Natural killer cell (primary cell): ENCODE results near the gene FAM171A1. TPM values are rescaled to one million over a fixed set of nuclear protein-coding genes. Genes with fewer than 3 reads are reported as not detected.

ENCODE experiments used
- ATAC-seq, 3 donors: fragments of 150-1000 bp in 2 of 3; fragments of 200-7000 bp in 1 of 3; cut with Tn5 transposase; 1 replicate in 1 of 3; 2 replicates in 2 of 3; pipeline ENCODE4 v1.10.0; 2021; ENCODE audit warnings: mild to moderate bottlenecking in 2 of 3, moderate library complexity in 2 of 3
- DNase-seq, 2 donors: peaks; one replicate each; pipeline versions ENCODE4 v3.0.0 to v3.0.0-alpha.2; 2013 to 2021; ENCODE audit warnings: mixed read lengths in 1 of 2
- H3K27ac ChIP-seq: one replicate; pipeline ENCODE4 v1.5.1; 2013; ENCODE audit warnings: mild to moderate bottlenecking, low read length
- H3K27me3 ChIP-seq: one replicate; pipeline ENCODE4 v1.6.1; 2013; ENCODE audit warnings: low read length; ENCODE audit not compliant: control insufficient read depth, insufficient read depth
- H3K36me3 ChIP-seq: one replicate; pipeline ENCODE4 v1.6.1; 2013; ENCODE audit warnings: low read length; ENCODE audit not compliant: control insufficient read depth, insufficient read depth
- H3K4me1 ChIP-seq: one replicate; pipeline ENCODE4 v1.6.1; 2013; ENCODE audit warnings: low read length; ENCODE audit not compliant: control insufficient read depth, insufficient read depth
- H3K4me3 ChIP-seq: one replicate; pipeline ENCODE4 v1.5.1; 2013; ENCODE audit warnings: low read length
- H3K9me3 ChIP-seq: one replicate; pipeline ENCODE4 v1.6.1; 2013; ENCODE audit warnings: low read length; ENCODE audit not compliant: control insufficient read depth, insufficient read depth
- H3K27ac Mint-ChIP-seq, 2 donors: one replicate each; pipeline ENCODE4 v1.8.0; 2022; ENCODE audit warnings: mild to moderate bottlenecking in 2 of 2, mixed read lengths in 2 of 2, moderate library complexity in 1 of 2
- H3K27me3 Mint-ChIP-seq, 2 donors: one replicate each; pipeline ENCODE4 v1.8.0; 2022; ENCODE audit warnings: low read depth in 2 of 2, mixed read lengths in 2 of 2
- H3K36me3 Mint-ChIP-seq: one replicate; pipeline ENCODE4 v1.8.0; 2022; ENCODE audit warnings: mixed read lengths
- H3K4me1 Mint-ChIP-seq, 2 donors: one replicate each; pipeline ENCODE4 v1.8.0; 2022; ENCODE audit warnings: mixed read lengths in 2 of 2
- H3K4me3 Mint-ChIP-seq: one replicate; pipeline ENCODE4 v1.8.0; 2022; ENCODE audit warnings: mild to moderate bottlenecking, moderate library complexity, mixed read lengths
- H3K9me3 Mint-ChIP-seq, 2 donors: one replicate each; pipeline ENCODE4 v1.8.0; 2022; ENCODE audit warnings: mixed read lengths in 2 of 2
- CTCF ChIP-seq: fragments of 200-600 bp; IDR thresholded peaks from one replicate; pipeline ENCODE4 v1.8.0; 2022; ENCODE audit warnings: antibody characterized with exemption
- WGBS: methylation state at CpG from one replicate; pipeline ENCODE4 v1.1.7; 2013; ENCODE audit warnings: missing lambda C conversion rate; ENCODE audit not compliant: insufficient coverage; 5-methylcytosine and 5-hydroxymethylcytosine counted together
- intact Hi-C: fragments of 100-400 bp; cut with micrococcal nuclease; formaldehyde crosslinking; loops from one replicate; pipeline ENCODE4 v1.14.2; 2022
- total RNA-seq, 4 donors: library from RNA; stranded (reverse); fragments of 120-200 nt in 1 of 4; gene quantifications; one replicate each; pipeline versions ENCODE4 v1.2.3 to v1.2.4, GENCODE V29; 2013 to 2022

The FAM171A1 gene
- total RNA-seq, 3 donors from 2014 or later (not counting 1 experiment from before 2014, with no cell fraction given): 0.99 to 2.3 (median 1.6) TPM

DNA sequence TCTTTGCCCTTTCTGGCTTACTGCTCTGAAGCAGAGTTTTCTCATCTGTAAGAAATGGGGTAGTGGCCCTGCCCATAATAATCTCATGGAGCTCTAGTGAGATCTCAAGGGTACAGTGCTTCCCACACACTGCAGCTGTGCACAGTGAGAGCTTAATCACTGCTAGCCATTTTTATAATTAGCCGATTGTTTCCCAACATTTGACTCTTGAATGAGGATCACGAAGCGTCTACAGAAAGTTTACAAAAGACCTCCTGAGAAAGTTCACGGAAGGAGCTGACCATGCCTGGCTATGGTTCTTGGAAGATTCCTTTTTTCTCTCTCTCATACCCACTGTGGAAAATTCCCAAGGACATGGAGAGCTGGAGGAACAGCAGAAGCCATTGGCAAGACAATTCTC lies 70.4 kb downstream of the FAM171A1 start:
- intact Hi-C loops: no loop called here
- TF ChIP-seq CTCF: no peak
- Histone ChIP-seq H3K36me3 (no peaks in the 10 kb centered on the region), H3K27me3 (no peaks in the 10 kb centered on the region), H3K4me3 (no peak overlapping the region), H3K9me3 (no peaks in the 10 kb centered on the region), H3K4me1 (no peaks in the 10 kb centered on the region), H3K27ac (no peak overlapping the region)
- Mint-ChIP-seq H3K9me3 (no peaks in the 10 kb centered on the region), H3K4me3 (no peak overlapping the region), H3K4me1 (no peaks in the 10 kb centered on the region), H3K27ac (no peak overlapping the region), H3K36me3 (no peaks in the 10 kb centered on the region), H3K27me3 (peaks cover 10 to 19% of the 10 kb centered on the region in 2 donors)
- DNase-seq (no peak), ATAC-seq (no peak)
- 94% methylated on average over 4 of the region's 4 CpGs for WGBS

- Mint-ChIP-seq H3K4me3 (no peak overlapping the region), H3K9me3 (no peaks in the 10 kb centered on the region), H3K27ac (no peak overlapping the region), H3K27me3 (peaks cover 14 to 23% of the 10 kb centered on the region in 2 donors), H3K4me1 (no peaks in the 10 kb centered on the region), H3K36me3 (no peaks in the 10 kb centered on the region)
- H3K27ac ChIP-seq: no peak overlapping the region
- DNase-seq: no peak
- H3K4me3 ChIP-seq: no peak overlapping the region
- no peak for ATAC-seq
- no peak for TF ChIP-seq CTCF
- WGBS: 81% methylated on average over 2 of the region's 2 CpGs
- no peaks in the 10 kb centered on the region for H3K9me3 ChIP-seq
- no peaks in the 10 kb centered on the region for H3K4me1 ChIP-seq
- no peaks in the 10 kb centered on the region for H3K36me3 ChIP-seq
- no peaks in the 10 kb centered on the region for H3K27me3 ChIP-seq
- intact Hi-C loops: no loop called here
Observed at GRCh38 chr10:15300145-15300544, 70.9 kb downstream of the FAM171A1 start.

DNA sequence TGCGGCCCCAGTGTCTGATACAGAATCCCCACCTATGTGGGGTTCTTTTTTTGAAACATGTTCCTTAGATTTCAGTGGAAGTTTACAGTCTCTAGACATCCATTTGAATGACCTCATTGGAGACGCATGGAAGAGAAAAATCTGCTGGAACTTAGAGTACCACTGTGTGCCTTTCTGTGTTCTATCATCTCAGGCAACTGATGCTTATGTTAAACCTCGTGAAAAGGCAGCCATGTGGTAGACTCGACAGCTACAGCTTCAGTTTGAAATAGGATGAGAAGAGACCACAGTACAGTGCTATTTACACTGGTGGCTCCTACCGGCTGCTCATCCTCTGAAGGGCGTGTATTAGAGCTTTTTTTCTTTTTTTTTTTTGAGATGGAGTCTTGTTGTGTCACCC lies 74.4 kb downstream of the FAM171A1 start:
- Histone ChIP-seq H3K36me3 (no peaks in the 10 kb centered on the region), H3K9me3 (no peaks in the 10 kb centered on the region), H3K27me3 (no peaks in the 10 kb centered on the region), H3K4me3 (no peak overlapping the region), H3K4me1 (no peaks in the 10 kb centered on the region), H3K27ac (no peak overlapping the region)
- H3K27ac Mint-ChIP-seq: no peak overlapping the region
- DNase-seq (no peak), ATAC-seq (no peak)
- intact Hi-C loops: no loop called here
- H3K4me1 Mint-ChIP-seq: no peaks in the 10 kb centered on the region
- no peak overlapping the region for H3K4me3 Mint-ChIP-seq
- no peak for TF ChIP-seq CTCF
- peaks cover 13 to 32% of the 10 kb centered on the region in 2 donors for H3K27me3 Mint-ChIP-seq
- H3K36me3 Mint-ChIP-seq: no peaks in the 10 kb centered on the region
- 79% methylated on average over 6 of the region's 6 CpGs for WGBS
- H3K9me3 Mint-ChIP-seq: no peaks in the 10 kb centered on the region

DNA sequence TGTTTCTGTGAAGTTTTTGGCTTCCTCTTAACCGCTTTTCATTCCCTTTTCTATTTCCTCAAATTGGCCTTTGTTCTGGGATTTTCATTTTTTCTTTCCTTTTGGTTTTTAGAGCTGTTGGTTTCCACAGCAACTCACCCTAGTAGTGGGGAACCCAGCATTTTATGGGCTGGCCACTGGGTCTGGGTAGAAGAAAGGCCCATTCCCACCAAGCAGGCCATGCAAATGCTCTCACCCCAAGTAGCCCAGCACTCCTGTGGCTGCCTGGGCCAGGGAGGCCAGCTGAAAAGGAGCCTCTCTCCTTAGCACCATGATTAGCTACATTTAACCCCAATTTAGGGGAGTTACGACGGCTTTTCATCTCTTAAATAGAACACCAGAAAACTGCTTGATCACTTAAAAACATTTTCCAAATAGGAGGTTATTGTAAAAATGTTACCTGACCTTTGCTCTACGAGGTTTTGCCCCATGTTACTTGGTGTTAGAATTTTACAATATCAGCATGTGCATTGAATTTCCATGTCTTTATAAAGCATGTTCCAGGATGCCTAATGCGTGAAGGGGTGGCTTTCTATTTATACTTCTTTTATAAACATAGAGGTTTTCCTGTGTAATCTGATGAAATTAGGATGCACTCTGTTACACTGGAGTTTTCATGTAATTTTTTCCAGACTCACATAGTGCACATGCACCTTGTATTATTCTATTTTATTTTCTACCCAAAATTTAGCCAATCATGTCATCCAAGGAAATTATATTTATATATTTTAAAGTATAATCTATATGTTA lies 75.4 kb downstream of the FAM171A1 start:
- no peaks in the 10 kb centered on the region for H3K4me1 Mint-ChIP-seq
- Histone ChIP-seq H3K9me3 (no peaks in the 10 kb centered on the region), H3K4me1 (no peaks in the 10 kb centered on the region), H3K4me3 (no peak overlapping the region), H3K27me3 (no peaks in the 10 kb centered on the region), H3K27ac (no peak overlapping the region), H3K36me3 (no peaks in the 10 kb centered on the region)
- H3K36me3 Mint-ChIP-seq: no peaks in the 10 kb centered on the region
- no peak overlapping the region for H3K4me3 Mint-ChIP-seq
- 52% methylated on average over 2 of the region's 5 CpGs for WGBS
- ATAC-seq: no peak
- no peaks in the 10 kb centered on the region for H3K9me3 Mint-ChIP-seq
- peaks cover 13 to 32% of the 10 kb centered on the region in 2 donors for H3K27me3 Mint-ChIP-seq
- DNase-seq: no peak
- H3K27ac Mint-ChIP-seq: no peak overlapping the region
- TF ChIP-seq CTCF: no peak
- intact Hi-C loops: no loop called here
